GM18873 (cell line): Measurements from ENCODE around the gene TEX13A.
"Not testable (repeated sequence)": the region's sequence is repeated elsewhere in the genome, so short reads cannot be mapped to it uniquely, and the experiment has no call there.

Experiments
- ATAC-seq: cut with Tn5 transposase; IDR thresholded peaks from one replicate; pipeline ENCODE4 v1.9.1; 2021; ENCODE audit warnings: mild to moderate bottlenecking, moderate library complexity, moderate number of reproducible peaks; ENCODE audit not compliant: unreplicated experiment, low FRiP score

Gene TEX13A

DNA sequence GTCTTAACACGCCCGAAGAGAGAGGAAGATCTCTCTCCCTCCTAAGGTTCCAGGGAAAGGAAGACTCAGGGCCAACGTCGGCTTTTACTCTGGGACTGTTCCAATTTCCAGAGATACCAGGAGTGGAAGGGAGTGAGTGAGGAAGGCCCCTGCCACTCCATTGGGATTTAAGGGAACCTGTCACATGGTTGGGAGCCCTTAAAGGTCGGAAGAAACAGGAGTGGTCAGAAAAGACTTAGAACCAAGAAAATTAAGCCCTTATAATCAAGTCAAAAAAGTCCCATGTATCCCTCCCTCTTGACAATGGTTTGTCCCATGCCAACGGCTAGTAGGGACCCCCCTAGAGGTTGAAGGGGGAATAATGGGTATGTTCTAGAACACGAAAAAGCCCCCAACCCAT is at the start of gene TEX13A:
Gene TEX13A, minus strand, starts transcription at position 59 of the 400 bp plus-strand sequence. CDS start 297 bp downstream, outside the sequence.
- no peak for ATAC-seq

DNA sequence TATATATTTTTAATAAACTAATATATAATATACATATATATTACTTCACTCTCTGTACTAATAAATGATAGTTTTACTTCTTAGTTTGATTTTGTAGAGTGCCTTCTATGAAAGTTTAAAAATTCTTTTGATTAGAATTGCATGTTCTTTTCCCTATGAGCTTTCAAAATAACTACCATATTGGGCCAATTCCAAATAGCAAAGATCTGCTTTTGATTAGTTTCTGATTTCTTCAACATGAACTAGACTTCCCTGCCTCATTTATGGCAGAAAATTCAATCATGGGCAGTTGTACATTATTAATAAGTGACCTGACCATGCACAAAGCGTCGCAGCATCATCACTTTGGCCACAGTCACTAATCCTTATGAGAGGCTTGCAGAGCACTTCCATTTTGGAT is 48.9 kb upstream of the TEX13A start:
- no peak for ATAC-seq

- ATAC-seq, result no peak
These were observed 46.7 kb upstream of the TEX13A start for GRCh38 chrX:105267167-105267566.

GRCh38 chrX:105266456-105266855 is 46.0 kb upstream of the TEX13A start:
- ATAC-seq, result no peak

DNA sequence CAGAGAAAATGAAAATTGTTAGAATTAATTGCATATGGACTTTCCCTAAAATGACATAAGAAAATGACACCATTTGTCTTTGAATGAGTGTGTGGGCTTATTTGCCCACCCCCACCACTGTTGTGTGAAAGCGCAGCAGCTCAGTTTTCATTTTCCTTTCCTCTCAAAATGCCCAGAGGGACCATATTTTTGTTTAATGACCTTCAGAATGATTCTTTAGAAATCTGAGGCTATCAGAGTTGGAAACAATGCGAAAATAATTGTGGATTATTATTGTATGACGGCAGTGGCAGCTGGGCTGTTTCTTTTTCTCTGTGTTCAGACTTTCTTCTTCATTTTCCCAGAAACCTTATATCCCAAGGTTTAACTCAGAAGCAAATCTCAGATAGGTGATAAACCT is 44.6 kb upstream of the TEX13A start:
- ATAC-seq, result no peak

DNA sequence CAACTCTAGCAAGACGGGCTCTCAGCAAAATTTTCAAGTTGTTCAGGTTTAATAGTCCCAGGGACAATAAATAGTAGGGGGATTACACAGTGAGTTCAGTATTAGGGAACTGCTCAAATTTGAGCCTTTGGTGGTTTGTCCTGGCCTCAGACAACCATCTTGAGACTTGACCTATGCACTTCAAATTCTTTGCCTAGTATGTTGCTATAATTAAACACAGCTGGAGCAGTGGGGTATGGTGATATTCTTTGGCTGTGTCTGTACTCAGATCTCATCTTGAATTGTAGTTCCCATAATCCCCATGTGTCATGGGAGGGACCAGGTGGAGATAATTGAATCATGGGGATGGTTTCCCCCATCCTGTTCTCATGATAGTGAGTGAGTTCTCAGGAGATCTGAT is 43.3 kb upstream of the TEX13A start:
- no peak for ATAC-seq

DNA sequence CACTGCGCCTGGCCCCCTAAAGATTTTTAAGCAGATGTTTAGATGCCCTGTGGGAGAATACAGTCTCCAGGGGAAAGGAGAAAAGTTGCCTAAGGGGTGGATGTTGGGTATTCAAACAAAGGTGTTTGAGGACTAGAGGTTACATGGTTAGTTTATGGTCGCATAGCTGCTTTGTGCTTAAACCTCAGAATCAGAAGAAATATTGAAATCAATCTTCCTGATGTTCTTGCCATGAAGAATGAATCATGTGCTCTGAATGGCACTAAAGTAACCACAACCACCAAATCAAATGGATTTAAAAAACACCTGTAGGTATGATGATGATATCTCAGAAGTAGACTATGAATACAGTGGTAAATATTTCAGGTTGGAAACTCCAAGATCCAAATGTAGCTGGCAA is 42.7 kb upstream of the TEX13A start:
- no peak for ATAC-seq

DNA sequence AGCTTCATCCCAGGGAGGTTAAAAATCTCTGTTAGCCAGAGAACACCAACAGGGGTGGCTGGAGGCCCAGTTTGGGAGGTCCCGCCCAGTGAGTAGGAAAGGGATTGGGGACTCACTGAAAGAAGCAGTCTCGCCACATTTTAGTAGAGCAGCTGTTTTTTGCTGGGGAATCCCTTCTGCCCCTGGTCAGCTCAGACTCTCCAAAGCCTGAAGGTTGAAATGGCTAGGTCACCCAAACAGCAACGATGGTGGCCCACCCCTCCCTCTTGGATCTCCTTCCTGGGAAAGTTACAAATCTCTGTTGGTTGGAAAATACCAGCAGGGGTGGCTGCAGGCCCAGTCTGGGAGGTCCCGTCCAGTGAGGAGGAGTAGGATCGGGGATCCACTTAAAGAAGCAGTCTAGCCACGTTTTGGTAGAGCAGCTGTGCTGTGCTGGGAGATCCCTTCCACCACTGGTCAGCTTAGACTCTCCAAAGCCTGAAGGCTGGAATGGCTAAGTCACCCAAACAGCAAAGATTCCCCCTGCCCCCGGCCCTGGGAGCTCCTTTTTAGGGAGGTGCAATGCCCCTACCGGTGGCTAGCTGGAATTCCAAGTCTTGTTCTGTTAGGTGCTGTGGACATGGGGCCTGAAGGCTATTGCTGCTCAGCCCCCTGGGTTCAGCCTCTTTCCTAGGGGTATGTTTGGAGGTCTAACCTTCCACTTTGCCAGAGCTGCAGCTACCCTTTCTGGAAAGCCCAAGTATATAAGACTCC is 40.0 kb upstream of the TEX13A start:
- ATAC-seq, result no peak

GRCh38 chrX:105241056-105241455 is 20.6 kb upstream of the TEX13A start:
- ATAC-seq, result no peak

GRCh38 chrX:105237407-105237806 is 16.9 kb upstream of the TEX13A start:
- not testable (repeated sequence) for ATAC-seq

- ATAC-seq, result no peak
These were observed 8.7 kb upstream of the TEX13A start for GRCh38 chrX:105229146-105229545.

GRCh38 chrX:105228602-105229001 is 8.1 kb upstream of the TEX13A start:
- no peak for ATAC-seq

DNA sequence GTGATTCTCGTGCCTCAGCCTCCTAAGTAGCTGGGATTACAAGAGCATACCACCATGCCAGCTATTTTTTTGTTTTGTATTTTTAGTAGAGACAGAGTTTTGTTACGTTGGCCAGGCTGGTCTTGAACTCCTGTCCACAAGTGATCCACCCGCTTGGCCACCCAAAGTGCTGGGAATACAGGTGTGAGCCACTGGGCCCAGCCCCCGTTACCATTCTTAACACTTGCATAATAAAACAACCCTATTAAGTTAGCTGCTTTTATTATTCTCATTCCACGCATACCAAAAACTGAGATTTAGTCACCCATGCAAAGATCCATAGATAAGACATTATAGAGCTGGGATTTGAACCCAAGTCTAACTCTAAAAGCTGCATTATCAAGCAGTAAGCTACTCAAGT is 6.0 kb upstream of the TEX13A start:
- ATAC-seq, result no peak

DNA sequence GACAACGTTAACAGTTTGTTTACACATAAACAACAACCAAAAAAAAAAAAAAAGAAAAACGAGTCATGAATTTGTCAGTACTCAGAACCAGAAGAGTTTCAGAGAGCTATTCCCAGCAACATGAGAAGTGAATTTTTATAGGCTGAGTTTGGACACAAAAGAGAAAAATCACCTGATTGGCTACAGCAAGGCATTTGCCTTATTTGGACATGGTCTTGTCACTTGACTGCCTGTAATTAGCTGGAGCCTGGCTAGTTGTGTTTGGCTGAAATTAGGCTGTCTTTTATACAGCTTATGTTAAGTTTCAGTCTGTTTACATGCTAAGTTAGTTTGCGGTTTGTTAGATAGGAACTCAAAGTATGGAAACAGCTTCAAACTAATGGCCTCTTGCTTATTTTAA is 880 bp upstream of the TEX13A start:
- ATAC-seq, result no peak

- no peak for ATAC-seq
These were observed 766 bp downstream of the TEX13A start for GRCh38 chrX:105219454-105220401.

DNA sequence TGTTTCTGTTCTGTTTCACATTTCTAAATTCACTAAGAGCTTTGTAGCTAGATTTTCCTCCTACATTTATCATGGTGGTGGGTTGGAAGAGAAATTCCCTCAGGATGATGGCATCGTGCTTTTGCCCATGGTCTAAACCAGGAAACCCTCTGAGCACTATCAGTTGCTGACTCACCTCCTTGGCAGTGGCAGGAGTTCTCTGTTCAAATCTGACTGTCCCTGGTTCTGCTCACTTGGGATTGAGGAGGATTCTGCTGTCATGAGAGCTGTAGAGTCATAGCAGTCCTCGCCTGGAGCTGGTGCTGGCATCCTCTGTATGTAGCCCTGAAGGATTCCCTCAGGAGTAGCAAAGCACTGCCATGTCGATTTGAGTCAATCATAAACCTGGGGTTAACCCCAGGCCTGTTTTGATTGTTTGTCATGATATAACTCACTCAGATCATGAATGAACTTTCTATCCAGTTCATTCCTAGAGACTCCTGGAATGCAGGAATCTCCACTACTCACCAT is 9.4 kb downstream of the TEX13A start:
- ATAC-seq, result no peak

GRCh38 chrX:105210258-105210657 is 10.2 kb downstream of the TEX13A start:
- no peak for ATAC-seq

GRCh38 chrX:105209406-105209805 is 11.1 kb downstream of the TEX13A start:
- ATAC-seq, result no peak

- no peak for ATAC-seq
These were observed 28.6 kb downstream of the TEX13A start for GRCh38 chrX:105191878-105192277.

GRCh38 chrX:105190252-105190853 is 30.1 kb downstream of the TEX13A start:
- ATAC-seq, result no peak

GRCh38 chrX:105189093-105189492 is 31.4 kb downstream of the TEX13A start:
- ATAC-seq, result no peak
